GM12878 (cell line): ENCODE results near the gene SYT8.

ENCODE experiments used
- CTCF ChIP-seq, 3 experiments: IDR thresholded peaks in 2 of 3; conservative IDR thresholded peaks in 1 of 3; 2 replicates each; pipeline ENCODE4 v1.5.1; 2011; ENCODE audit warnings: low read depth in 3 of 3, low read length in 3 of 3, mild to moderate bottlenecking in 3 of 3, control low read depth in 2 of 3, moderate library complexity in 2 of 3, inconsistent platforms in 1 of 3, mixed read lengths in 1 of 3; ENCODE audit not compliant: control insufficient read depth in 2 of 3, insufficient read depth in 1 of 3; ENCODE audit errors: extremely low read depth in 1 of 3
- EZH2 ChIP-seq: IDR thresholded peaks from 2 replicates; pipeline ENCODE4 v1.6.1; 2012; ENCODE audit warnings: low read depth, mild to moderate bottlenecking, control low read depth, inconsistent platforms, low read length, borderline replicate concordance; ENCODE audit not compliant: control insufficient read depth
- FOXK2 ChIP-seq: fragments of 450-650 bp; IDR thresholded peaks from 2 replicates; pipeline ENCODE4 v1.6.1; 2017; ENCODE audit warnings: mild to moderate bottlenecking, moderate library complexity
- HCFC1 ChIP-seq: fragments of 150-350 bp; IDR thresholded peaks from 2 replicates; pipeline ENCODE4 v1.6.1; 2014; ENCODE audit warnings: low read length
- JUNB ChIP-seq: IDR thresholded peaks from 2 replicates; pipeline ENCODE4 v1.6.1; 2016; ENCODE audit warnings: antibody characterized with exemption, mild to moderate bottlenecking
- NFYA ChIP-seq: IDR thresholded peaks from 2 replicates; pipeline ENCODE4 v1.6.1; 2011; ENCODE audit warnings: low read depth, mild to moderate bottlenecking, low read length, improper control_type of control experiment, borderline replicate concordance
- RAD21 ChIP-seq: IDR thresholded peaks from 2 replicates; pipeline ENCODE4 v1.6.1; 2011; ENCODE audit warnings: mild to moderate bottlenecking, low read depth, low read length, moderate library complexity; ENCODE audit not compliant: insufficient read depth
- RB1 ChIP-seq: fragments of 450-650 bp; formaldehyde crosslinking; IDR thresholded peaks from 2 replicates; pipeline ENCODE4 v1.6.1; 2017; ENCODE audit warnings: mild to moderate bottlenecking, borderline replicate concordance
- ZZZ3 ChIP-seq: IDR thresholded peaks from 2 replicates; pipeline ENCODE4 v1.6.1; 2011; ENCODE audit warnings: low read depth; ENCODE audit not compliant: control insufficient read depth, insufficient read length
- TF ChIP-seq, protein P1 (sequence below): fragments of 450-650 bp; IDR thresholded peaks from 2 replicates; pipeline ENCODE4 v1.6.1; 2017; ENCODE audit warnings: mild to moderate bottlenecking, moderate library complexity

- no peak for TF ChIP-seq CTCF (IDR thresholded peaks at IDR 0.05 in 2 of 3, conservative IDR thresholded peaks at IDR 0.05 in 1 of 3; ENCODE audit: control insufficient read depth in 2 of 3, extremely low read depth in 1 of 3, insufficient read depth in 1 of 3, low read depth in 3 of 3, low read length in 3 of 3)
- no peak for TF ChIP-seq HCFC1
- no peak for TF ChIP-seq ZZZ3
- no peak for TF ChIP-seq EZH2
- TF ChIP-seq RAD21, result no peak
- no peak for TF ChIP-seq NFYA
- no peak for TF ChIP-seq RB1
- TF ChIP-seq FOXK2, result no peak
- no peak for TF ChIP-seq JUNB
- TF ChIP-seq, protein P1, sequence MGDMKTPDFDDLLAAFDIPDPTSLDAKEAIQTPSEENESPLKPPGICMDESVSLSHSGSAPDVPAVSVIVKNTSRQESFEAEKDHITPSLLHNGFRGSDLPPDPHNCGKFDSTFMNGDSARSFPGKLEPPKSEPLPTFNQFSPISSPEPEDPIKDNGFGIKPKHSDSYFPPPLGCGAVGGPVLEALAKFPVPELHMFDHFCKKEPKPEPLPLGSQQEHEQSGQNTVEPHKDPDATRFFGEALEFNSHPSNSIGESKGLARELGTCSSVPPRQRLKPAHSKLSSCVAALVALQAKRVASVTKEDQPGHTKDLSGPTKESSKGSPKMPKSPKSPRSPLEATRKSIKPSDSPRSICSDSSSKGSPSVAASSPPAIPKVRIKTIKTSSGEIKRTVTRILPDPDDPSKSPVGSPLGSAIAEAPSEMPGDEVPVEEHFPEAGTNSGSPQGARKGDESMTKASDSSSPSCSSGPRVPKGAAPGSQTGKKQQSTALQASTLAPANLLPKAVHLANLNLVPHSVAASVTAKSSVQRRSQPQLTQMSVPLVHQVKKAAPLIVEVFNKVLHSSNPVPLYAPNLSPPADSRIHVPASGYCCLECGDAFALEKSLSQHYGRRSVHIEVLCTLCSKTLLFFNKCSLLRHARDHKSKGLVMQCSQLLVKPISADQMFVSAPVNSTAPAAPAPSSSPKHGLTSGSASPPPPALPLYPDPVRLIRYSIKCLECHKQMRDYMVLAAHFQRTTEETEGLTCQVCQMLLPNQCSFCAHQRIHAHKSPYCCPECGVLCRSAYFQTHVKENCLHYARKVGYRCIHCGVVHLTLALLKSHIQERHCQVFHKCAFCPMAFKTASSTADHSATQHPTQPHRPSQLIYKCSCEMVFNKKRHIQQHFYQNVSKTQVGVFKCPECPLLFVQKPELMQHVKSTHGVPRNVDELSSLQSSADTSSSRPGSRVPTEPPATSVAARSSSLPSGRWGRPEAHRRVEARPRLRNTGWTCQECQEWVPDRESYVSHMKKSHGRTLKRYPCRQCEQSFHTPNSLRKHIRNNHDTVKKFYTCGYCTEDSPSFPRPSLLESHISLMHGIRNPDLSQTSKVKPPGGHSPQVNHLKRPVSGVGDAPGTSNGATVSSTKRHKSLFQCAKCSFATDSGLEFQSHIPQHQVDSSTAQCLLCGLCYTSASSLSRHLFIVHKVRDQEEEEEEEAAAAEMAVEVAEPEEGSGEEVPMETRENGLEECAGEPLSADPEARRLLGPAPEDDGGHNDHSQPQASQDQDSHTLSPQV, result no peak
Measured at GRCh38 chr11:1836011-1836945, 1.5 kb downstream of the SYT8 start.
